Right lobe of liver (tissue), 4 donors: ENCODE measurements around the gene EXT2.

ENCODE experiments used
- CTCF ChIP-seq, 4 donors: fragments of 200-600 bp in 3 of 4; fragments of 450-650 bp in 1 of 4; IDR thresholded peaks; one replicate each; pipeline versions ENCODE4 v1.5.1 to v1.8.0; 2016 to 2022; ENCODE audit warnings: antibody characterized with exemption in 4 of 4, mild to moderate bottlenecking in 2 of 4
- POLR2A ChIP-seq: fragments of 450-650 bp; IDR thresholded peaks from one replicate; pipeline ENCODE4 v1.6.1; 2017; ENCODE audit warnings: antibody characterized with exemption, mild to moderate bottlenecking
- donor health status: DM: no; HTN: no; CAD: no.
- donor health status: DM: no; HTN: no; CAD: no.
- donor health status: DM: no; HTN: yes; CAD: no.

DNA sequence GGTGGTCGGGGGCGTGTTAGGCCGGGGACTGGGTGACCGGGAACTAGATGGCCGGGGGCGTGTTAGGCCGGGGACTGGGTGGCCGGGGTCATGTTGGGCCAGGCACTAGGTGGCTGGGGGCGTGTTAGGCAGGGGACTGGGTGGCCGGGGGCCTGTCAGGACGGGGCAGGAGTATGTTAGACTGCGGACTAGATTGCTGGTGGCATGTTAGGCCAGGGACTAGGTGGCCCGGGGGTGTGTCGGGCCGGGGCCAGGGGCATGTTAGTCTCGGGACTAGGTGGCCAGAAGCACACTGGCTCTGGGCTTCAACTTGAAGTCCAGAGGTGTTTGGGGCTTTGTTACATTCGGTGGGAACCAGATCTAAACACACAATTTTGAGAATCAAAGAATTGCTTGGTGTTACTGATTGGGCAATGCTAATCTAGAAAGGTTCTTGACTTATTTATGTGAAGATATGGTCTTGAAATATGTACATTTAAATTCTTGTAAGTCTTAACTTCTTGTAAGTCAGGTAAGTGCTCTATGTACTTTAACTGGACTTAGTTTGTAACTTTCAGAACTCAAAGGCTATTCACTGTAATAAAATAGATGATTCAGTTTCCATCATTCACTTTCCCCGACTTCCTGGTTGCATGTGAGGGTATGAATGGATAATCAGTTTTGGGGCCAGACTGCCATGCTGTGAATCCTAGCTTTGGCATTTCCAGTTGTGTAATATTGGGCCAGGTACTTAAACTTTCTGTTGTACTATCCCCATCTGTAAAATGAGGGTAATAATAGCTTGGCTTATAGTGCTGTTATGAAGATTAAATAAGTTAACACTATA lies 1.1 kb downstream of the EXT2 start:
- no peak for TF ChIP-seq CTCF (IDR thresholded peaks at IDR 0.05)
- TF ChIP-seq POLR2A, result no peak
